Common myeloid progenitor, CD34-positive (primary cell): Measurements from ENCODE around the gene PPA2.

Experiments
- CTCF ChIA-PET: fragments of 350-600 bp; sonication (Branson Sonifier 250); formaldehyde crosslinking; loops from one replicate; lab custom pipeline; 2021; ENCODE audit warnings: antibody characterized with exemption; lab: Charles Lee
- POLR2A ChIA-PET: fragments of 350-600 bp; sonication (Branson Sonifier 250); formaldehyde crosslinking; loops from one replicate; lab custom pipeline; 2021; ENCODE audit warnings: antibody characterized with exemption; lab: Charles Lee
- DNase-seq, 3 donors: peaks; one replicate each; pipeline versions ENCODE4 v3.0.0 to v3.0.0-alpha.2; 2013
- H3K27ac ChIP-seq, 2 experiments: 1 replicate in 1 of 2; 2 replicates in 1 of 2; pipeline ENCODE4 v1.7.0; 2013; ENCODE audit warnings: inconsistent platforms in 2 of 2, low read length in 2 of 2, mild to moderate bottlenecking in 2 of 2, low read depth in 1 of 2, moderate library complexity in 1 of 2; ENCODE audit not compliant: severe bottlenecking in 2 of 2, insufficient read depth in 1 of 2, poor library complexity in 1 of 2
- H3K27me3 ChIP-seq, 5 experiments: replicated peaks in 2 of 5; 1 replicate in 3 of 5; 2 replicates in 2 of 5; pipeline versions ENCODE4 v1.6.1 to v1.7.0; 2013; ENCODE audit warnings: low read length in 4 of 5, mild to moderate bottlenecking in 2 of 5, moderate library complexity in 2 of 5, inconsistent platforms in 1 of 5; ENCODE audit not compliant: insufficient read depth in 5 of 5, control insufficient read depth in 4 of 5
- H3K36me3 ChIP-seq, 4 experiments: 1 replicate in 2 of 4; 2 replicates in 2 of 4; pipeline versions ENCODE4 v1.6.1 to v1.7.0; 2013; ENCODE audit warnings: low read length in 3 of 4, control low read depth in 1 of 4, mild to moderate bottlenecking in 1 of 4; ENCODE audit not compliant: control insufficient read depth in 4 of 4, insufficient read depth in 4 of 4
- H3K4me1 ChIP-seq, 4 experiments: 1 replicate in 3 of 4; 2 replicates in 1 of 4; pipeline versions ENCODE4 v1.6.1 to v1.7.1; 2013; ENCODE audit warnings: low read length in 3 of 4, mild to moderate bottlenecking in 3 of 4, control low read depth in 1 of 4, inconsistent platforms in 1 of 4, moderate library complexity in 1 of 4; ENCODE audit not compliant: control insufficient read depth in 4 of 4, insufficient read depth in 4 of 4; ENCODE audit errors: control extremely low read depth in 1 of 4
- H3K4me3 ChIP-seq, 7 experiments: 1 replicate in 4 of 7; 2 replicates in 3 of 7; pipeline versions ENCODE4 v1.5.1 to v1.7.0; 2013; ENCODE audit warnings: mild to moderate bottlenecking in 7 of 7, low read length in 6 of 7, moderate library complexity in 6 of 7, inconsistent platforms in 2 of 7, low read depth in 2 of 7, control low read depth in 1 of 7; ENCODE audit not compliant: insufficient read depth in 4 of 7, control insufficient read depth in 1 of 7; ENCODE audit errors: extremely low read depth in 1 of 7
- H3K9me3 ChIP-seq, 5 experiments: 1 replicate in 4 of 5; 2 replicates in 1 of 5; pipeline versions ENCODE4 v1.6.1 to v1.7.1; 2013; ENCODE audit warnings: low read length in 4 of 5, mild to moderate bottlenecking in 2 of 5, inconsistent platforms in 1 of 5, low read depth in 1 of 5, moderate library complexity in 1 of 5; ENCODE audit not compliant: control insufficient read depth in 4 of 5, insufficient read depth in 2 of 5; ENCODE audit errors: control extremely low read depth in 1 of 5
- WGBS: methylation state at CpG from one replicate; pipeline ENCODE4 v1.1.5; 2013; ENCODE audit not compliant: insufficient coverage; 5-methylcytosine and 5-hydroxymethylcytosine counted together

The PPA2 gene

DNA sequence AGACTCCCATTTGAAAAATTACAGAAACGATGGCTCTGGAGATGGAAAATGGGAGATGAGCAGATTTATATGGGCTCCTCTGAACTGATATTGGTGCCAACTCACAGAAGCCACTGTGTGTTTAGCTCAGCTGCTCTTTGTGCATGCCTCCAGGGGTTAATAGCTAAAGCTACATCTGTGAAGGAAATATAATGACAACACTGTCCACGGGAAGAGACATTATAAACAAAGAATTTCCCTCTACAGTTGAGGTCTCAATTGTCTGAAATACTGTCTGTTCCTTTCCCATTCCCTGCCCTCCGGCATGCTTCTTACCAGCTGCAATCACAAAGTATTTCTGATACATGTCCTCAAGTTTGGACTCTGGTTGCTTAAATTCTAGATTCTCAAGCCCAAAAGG is 40.4 kb downstream of the PPA2 start:
- CTCF ChIA-PET = interaction anchor here (1.4 kb wide), 1 partner anchor 18 kb away, joined by 3 read pairs; no protein-coding TSS in a partner anchor
- H3K4me3 ChIP-seq = no peak overlapping the region
- peaks cover 3 to 42% (median 11%) of the 10 kb centered on the region in 5 experiments for H3K9me3 ChIP-seq
- no peak overlapping the region for H3K27ac ChIP-seq
- POLR2A ChIA-PET = no interaction called here
- H3K4me1 ChIP-seq = no peaks in the 10 kb centered on the region
- DNase-seq = no peak
- H3K27me3 ChIP-seq = no peaks in the 10 kb centered on the region
- WGBS = 88% methylated on average over 1 of the region's 3 CpGs
- H3K36me3 ChIP-seq = peaks cover 42 to 83% (median 57%) of the 10 kb centered on the region in 4 experiments

- H3K36me3 ChIP-seq = peaks cover 40 to 82% (median 51%) of the 10 kb centered on the region in 4 experiments
- POLR2A ChIA-PET = no interaction called here
- WGBS = no CpG with 5 or more reads among the region's 4 CpGs
These were observed 41.4 kb downstream of the PPA2 start for GRCh38 chr4:105432438-105432837.

GRCh38 chr4:105430811-105431210 is 43.1 kb downstream of the PPA2 start:
- Histone ChIP-seq H3K9me3 (peaks cover 7 to 42% (median 19%) of the 10 kb centered on the region in 5 experiments), H3K36me3 (peaks cover 38 to 82% (median 49%) of the 10 kb centered on the region in 4 experiments), H3K4me1 (no peaks in the 10 kb centered on the region), H3K4me3 (no peak overlapping the region), H3K27me3 (no peaks in the 10 kb centered on the region), H3K27ac (no peak overlapping the region)
- ChIA-PET CTCF (no interaction called here), POLR2A (no interaction called here)
- no peak for DNase-seq
- WGBS = no CpG with 5 or more reads among the region's 1 CpG

More at GRCh38 chr4:105432438-105432837, 41.4 kb downstream of the PPA2 start:
- no peaks in the 10 kb centered on the region for H3K4me1 ChIP-seq
- no peak overlapping the region for H3K27ac ChIP-seq
- DNase-seq = no peak
- peaks cover 3 to 43% (median 13%) of the 10 kb centered on the region in 5 experiments for H3K9me3 ChIP-seq
- CTCF ChIA-PET = interaction anchor here (1.4 kb wide), 1 partner anchor 17 kb away, joined by 3 read pairs; no protein-coding TSS in a partner anchor
- H3K4me3 ChIP-seq = no peak overlapping the region
- no peaks in the 10 kb centered on the region for H3K27me3 ChIP-seq

DNA sequence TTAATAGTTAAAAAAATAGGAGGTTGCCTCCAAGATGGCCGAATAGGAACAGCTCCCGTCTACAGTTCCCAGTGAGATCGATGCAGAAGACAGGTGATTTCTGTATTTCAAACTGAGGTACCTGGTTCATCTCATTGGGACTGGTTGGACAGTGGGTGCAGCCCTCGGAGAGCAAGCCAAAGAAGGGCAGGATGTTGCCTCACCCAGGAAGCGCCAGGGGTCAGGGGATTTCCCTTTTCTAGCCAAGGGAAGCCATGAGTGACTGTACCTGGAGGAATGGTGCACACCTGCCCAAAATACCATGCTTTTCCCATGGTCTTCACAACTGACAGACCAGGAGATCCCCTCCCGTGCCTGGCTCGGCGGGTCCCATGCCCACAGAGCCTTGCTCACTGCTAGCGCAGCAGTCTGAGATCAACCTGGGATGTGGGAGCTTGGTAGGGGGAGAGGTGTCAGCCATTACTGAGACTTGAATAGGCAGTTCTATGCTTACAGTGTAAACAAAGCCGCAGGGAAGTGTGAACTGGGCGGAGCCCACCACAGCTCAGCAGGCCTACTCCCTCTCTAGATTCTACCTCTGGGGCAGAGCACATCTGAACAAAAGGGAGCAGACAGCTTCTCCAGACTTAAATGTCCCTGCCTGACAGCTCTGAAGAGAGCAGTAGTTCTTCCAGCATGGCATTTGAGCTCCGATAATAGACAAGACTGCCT is 47.5 kb downstream of the PPA2 start:
- WGBS = 95% methylated on average over 11 of the region's 12 CpGs
- H3K27me3 ChIP-seq = no peaks in the 10 kb centered on the region
- H3K36me3 ChIP-seq = peaks cover 28 to 84% (median 39%) of the 10 kb centered on the region in 4 experiments
- no peak overlapping the region for H3K27ac ChIP-seq
- no peak overlapping the region for H3K4me3 ChIP-seq
- CTCF ChIA-PET = no interaction called here
- POLR2A ChIA-PET = no interaction called here
- H3K9me3 ChIP-seq = peaks cover 3 to 29% (median 13%) of the 10 kb centered on the region in 5 experiments
- no peaks in the 10 kb centered on the region for H3K4me1 ChIP-seq
- DNase-seq = no peak

GRCh38 chr4:105422207-105422920 is 51.5 kb downstream of the PPA2 start:
- no CpG with 5 or more reads among the region's 3 CpGs for WGBS
- peaks cover 24 to 75% (median 38%) of the 10 kb centered on the region in 4 experiments for H3K36me3 ChIP-seq

DNA sequence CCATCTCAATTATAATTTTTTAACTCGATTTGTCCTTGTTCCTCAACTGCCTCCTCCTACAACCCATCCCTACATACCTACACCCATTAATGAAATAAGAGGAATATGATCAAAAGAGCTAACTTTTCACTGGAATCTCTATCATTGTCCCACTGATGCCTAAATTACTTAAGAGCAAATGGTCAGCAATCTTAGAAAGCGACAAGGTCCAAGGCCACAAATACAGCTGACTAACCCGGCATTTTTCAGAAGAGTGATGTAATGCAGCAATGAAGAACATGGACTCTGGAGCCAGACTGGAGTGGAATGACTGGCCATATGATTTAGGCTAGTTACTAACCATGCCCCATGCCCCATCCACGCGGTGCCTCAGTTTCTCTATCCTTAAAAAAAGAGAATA is 56.2 kb downstream of the PPA2 start:
- ChIA-PET CTCF (interaction anchor here (0.7 to 0.9 kb wide), 2 partner anchors 24 to 66 kb away, joined by 3 read pairs; no protein-coding TSS in a partner anchor), POLR2A (no interaction called here)
- no peaks in the 10 kb centered on the region for H3K27me3 ChIP-seq

More at GRCh38 chr4:105422207-105422920, 51.5 kb downstream of the PPA2 start:
- no peak for DNase-seq
- Histone ChIP-seq H3K4me1 (no peaks in the 10 kb centered on the region), H3K27ac (no peak overlapping the region), H3K27me3 (no peaks in the 10 kb centered on the region), H3K4me3 (no peak overlapping the region), H3K9me3 (peaks cover 0 to 18% (median 11%) of the 10 kb centered on the region in 5 experiments)
- ChIA-PET POLR2A (no interaction called here), CTCF (no interaction called here)

More for the DNA sequence above, 56.2 kb downstream of the PPA2 start:
- no peaks in the 10 kb centered on the region for H3K4me1 ChIP-seq
- no peak overlapping the region for H3K4me3 ChIP-seq
- WGBS = 100% methylated on average over 3 of the region's 5 CpGs
- no peak for DNase-seq
- H3K36me3 ChIP-seq = peaks cover 14 to 48% (median 21%) of the 10 kb centered on the region in 4 experiments
- no peak overlapping the region for H3K27ac ChIP-seq
- no peaks in the 10 kb centered on the region for H3K9me3 ChIP-seq
